Left ventricle myocardium inferior (tissue), 1 donor: Measurements from ENCODE around the gene HTR3A. TPM values are rescaled to one million over a fixed set of nuclear protein-coding genes. Genes with fewer than 3 reads are reported as not detected.

Experiments
- DNase-seq: peaks from one replicate; pipeline ENCODE4 v3.0.0-alpha.2; 2020
- H3K27ac ChIP-seq: fragments of 200-600 bp; replicated peaks from 2 replicates; pipeline ENCODE4 v1.8.0; 2021
- H3K27me3 ChIP-seq: fragments of 200-600 bp; 2 replicates; pipeline ENCODE4 v1.8.0; 2021; ENCODE audit warnings: low read depth
- H3K36me3 ChIP-seq: fragments of 200-600 bp; 2 replicates; pipeline ENCODE4 v1.8.0; 2021
- H3K4me1 ChIP-seq: fragments of 200-600 bp; 2 replicates; pipeline ENCODE4 v1.8.0; 2021
- H3K4me3 ChIP-seq: fragments of 200-600 bp; 2 replicates; pipeline ENCODE4 v1.8.0; 2021; ENCODE audit warnings: mild to moderate bottlenecking, moderate library complexity
- H3K9me3 ChIP-seq: fragments of 200-600 bp; replicated peaks from 2 replicates; pipeline ENCODE4 v1.8.0; 2021
- intact Hi-C: fragments of 100-400 bp; cut with micrococcal nuclease; formaldehyde crosslinking; loops from one replicate; pipeline ENCODE4 v1.11.0; 2022
- total RNA-seq: library from RNA; stranded (reverse); fragmentation: NEBNext Ultra II Directional; extraction: Animal tissue kit (Norgen Biotek cat#: 25700); gene quantifications from one replicate; pipeline ENCODE4 v1.2.1, GENCODE V29; 2021
- TF ChIP-seq, protein P1 (sequence below): fragments of 200-600 bp; IDR thresholded peaks from 2 replicates; pipeline ENCODE4 v1.8.0; 2021; ENCODE audit warnings: antibody characterized with exemption, mild to moderate bottlenecking, borderline replicate concordance
- donor health status: DM: no; HTN: yes; CAD: no; lungs with severe emphysema.

The HTR3A gene
- total RNA-seq, 1 donor from 2014 or later = not detected

DNA sequence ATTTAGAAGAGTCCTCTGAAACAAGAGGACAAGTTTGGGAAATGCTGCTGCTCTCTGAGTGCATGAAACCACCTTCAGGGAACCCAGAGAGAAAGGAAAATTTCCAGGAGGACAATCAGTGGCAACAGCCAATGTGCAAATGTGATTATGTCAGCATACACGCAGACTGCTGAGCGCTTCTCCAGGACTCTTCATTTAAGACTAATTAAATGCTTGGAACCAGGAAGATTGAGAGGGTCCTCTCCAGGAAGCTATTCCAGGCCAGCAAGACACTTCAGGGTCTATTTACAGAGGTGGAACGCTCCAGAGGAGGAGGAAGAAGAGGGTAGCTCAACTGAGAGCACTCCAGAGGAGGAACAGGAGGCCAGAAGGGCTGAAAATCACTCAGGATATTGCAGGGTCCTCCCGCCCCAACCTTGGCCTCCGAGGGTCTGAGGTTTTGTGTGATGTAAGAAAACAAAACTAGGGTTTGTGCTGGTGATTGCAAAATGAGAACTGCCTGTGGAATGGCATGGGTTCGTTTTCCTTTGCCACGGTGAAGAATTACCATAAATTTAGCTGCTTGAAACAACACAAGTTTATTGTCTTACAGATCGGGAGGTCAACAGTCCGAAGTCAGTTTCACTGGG lies 14.1 kb upstream of the HTR3A start:
- no peaks in the 10 kb centered on the region for H3K4me1 ChIP-seq
- intact Hi-C loops = no loop called here
- TF ChIP-seq, protein P1, sequence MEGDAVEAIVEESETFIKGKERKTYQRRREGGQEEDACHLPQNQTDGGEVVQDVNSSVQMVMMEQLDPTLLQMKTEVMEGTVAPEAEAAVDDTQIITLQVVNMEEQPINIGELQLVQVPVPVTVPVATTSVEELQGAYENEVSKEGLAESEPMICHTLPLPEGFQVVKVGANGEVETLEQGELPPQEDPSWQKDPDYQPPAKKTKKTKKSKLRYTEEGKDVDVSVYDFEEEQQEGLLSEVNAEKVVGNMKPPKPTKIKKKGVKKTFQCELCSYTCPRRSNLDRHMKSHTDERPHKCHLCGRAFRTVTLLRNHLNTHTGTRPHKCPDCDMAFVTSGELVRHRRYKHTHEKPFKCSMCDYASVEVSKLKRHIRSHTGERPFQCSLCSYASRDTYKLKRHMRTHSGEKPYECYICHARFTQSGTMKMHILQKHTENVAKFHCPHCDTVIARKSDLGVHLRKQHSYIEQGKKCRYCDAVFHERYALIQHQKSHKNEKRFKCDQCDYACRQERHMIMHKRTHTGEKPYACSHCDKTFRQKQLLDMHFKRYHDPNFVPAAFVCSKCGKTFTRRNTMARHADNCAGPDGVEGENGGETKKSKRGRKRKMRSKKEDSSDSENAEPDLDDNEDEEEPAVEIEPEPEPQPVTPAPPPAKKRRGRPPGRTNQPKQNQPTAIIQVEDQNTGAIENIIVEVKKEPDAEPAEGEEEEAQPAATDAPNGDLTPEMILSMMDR = no peak
- DNase-seq = no peak
- H3K9me3 ChIP-seq = no peaks in the 10 kb centered on the region
- H3K4me3 ChIP-seq = no peak overlapping the region
- H3K27me3 ChIP-seq = peaks cover 41% of the 10 kb centered on the region
- H3K36me3 ChIP-seq = no peaks in the 10 kb centered on the region
- no peak overlapping the region for H3K27ac ChIP-seq

DNA sequence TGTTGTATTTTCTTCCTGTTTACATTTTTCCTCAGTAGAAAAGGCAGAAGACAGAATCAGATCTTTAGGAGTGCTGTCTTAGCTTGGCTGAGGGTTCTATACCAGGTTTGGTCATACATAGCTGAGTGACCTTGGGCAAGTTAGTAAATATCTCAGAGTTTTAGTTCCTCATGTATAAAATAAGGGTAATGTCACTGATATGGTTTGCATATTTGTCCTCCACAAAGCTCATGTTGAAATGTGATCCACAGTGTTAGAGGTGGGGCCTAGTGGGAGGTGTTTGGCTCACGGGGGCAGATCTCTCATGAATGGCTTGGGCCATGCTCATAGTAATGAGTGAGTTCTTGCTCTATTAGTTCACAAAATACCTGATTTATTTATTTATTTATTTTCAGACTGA lies 7.5 kb upstream of the HTR3A start:
- DNase-seq = no peak

DNA sequence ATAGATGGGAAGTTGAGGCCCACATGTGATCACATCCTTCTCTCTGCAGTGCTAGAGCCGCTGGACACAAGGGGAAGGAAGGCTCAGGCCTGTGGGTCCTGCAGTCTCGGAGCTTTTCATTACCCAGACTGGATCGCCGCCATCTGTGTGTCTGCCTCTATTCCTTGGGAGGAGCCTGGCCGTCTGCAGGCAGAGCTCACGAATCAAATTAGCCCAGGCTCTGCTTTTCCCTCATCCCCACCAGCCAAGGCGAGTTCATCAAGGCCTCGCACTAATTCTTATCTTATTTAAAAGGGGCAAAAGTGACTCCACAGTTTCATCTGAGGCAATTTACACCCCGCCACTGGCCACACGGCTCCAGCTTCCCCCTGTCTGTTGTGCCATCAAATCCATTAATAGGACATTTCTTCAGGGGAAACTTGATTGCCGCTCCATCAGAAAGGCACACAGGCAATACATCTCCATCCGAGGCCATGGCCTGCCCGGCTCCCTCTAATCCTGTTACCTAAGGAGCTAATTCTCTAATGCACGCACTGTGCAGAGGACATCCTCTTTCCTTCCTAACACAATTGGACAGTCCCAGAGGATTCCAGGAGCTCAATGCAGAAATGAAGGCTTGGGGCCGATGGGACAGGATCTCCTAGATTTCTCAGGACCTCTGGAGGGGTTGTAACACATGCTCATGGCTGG lies 3.3 kb upstream of the HTR3A start:
- no peaks in the 10 kb centered on the region for H3K36me3 ChIP-seq
- intact Hi-C loops = no loop called here
- TF ChIP-seq, protein P1 = no peak

More for the DNA sequence above, 7.5 kb upstream of the HTR3A start:
- Histone ChIP-seq H3K9me3 (no peaks in the 10 kb centered on the region), H3K4me3 (no peak overlapping the region), H3K27ac (no peak overlapping the region), H3K36me3 (no peaks in the 10 kb centered on the region), H3K27me3 (peaks cover 33% of the 10 kb centered on the region), H3K4me1 (no peaks in the 10 kb centered on the region)
- TF ChIP-seq, protein P1 = no peak
- intact Hi-C loops = no loop called here

DNA sequence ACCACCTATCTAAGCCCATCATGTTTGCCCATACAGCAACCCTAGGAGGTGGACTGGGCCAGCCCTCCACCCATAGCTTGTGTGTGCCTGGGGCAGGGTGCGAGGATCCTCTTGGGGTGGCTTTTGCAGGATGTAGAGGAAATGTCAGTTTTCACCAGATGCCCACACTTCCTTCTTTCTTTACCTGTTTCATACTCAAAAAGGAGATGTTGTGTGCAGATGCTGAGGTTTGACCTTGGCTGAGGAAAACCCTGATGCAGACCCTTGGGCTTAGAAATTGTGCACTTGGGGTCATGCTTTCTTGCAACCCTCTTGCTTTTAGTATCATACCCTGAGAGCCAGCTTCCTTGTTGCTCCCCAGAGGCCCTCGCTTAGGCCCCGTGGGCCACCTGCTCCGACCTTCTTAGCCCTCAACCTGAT lies 2.2 kb downstream of the HTR3A start:
- no peak overlapping the region for H3K27ac ChIP-seq
- no peaks in the 10 kb centered on the region for H3K9me3 ChIP-seq
- peaks cover 12% of the 10 kb centered on the region for H3K4me1 ChIP-seq
- H3K27me3 ChIP-seq = peaks cover 60% of the 10 kb centered on the region
- DNase-seq = no peak
- no peak overlapping the region for H3K4me3 ChIP-seq
- intact Hi-C loops = no loop called here
- no peaks in the 10 kb centered on the region for H3K36me3 ChIP-seq
- TF ChIP-seq, protein P1 = no peak

More for the DNA sequence above, 3.3 kb upstream of the HTR3A start:
- H3K4me1 ChIP-seq = peaks cover 12% of the 10 kb centered on the region
- peaks cover 46% of the 10 kb centered on the region for H3K27me3 ChIP-seq
- H3K27ac ChIP-seq = no peak overlapping the region
- H3K4me3 ChIP-seq = no peak overlapping the region
- H3K9me3 ChIP-seq = no peaks in the 10 kb centered on the region
- DNase-seq = no peak

DNA sequence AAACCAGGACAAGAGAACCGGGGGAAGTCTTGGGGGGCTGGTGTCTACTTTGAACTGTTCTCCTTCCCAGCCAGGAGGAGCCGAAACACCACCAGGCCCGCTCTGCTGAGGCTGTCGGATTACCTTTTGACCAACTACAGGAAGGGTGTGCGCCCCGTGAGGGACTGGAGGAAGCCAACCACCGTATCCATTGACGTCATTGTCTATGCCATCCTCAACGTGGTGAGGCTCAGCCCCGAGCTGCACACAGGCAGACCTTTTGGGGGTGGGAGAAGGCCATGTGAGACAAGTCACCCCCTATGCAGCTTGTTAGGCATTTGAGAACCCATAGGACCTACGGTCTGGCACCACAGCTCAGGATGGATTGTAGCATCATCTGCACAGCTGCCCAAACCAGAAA lies 2.8 kb downstream of the HTR3A start:
- intact Hi-C loops = no loop called here
- DNase-seq = no peak
- TF ChIP-seq, protein P1 = no peak
- Histone ChIP-seq H3K27ac (no peak overlapping the region), H3K9me3 (no peaks in the 10 kb centered on the region), H3K36me3 (no peaks in the 10 kb centered on the region), H3K4me1 (peaks cover 12% of the 10 kb centered on the region), H3K27me3 (peaks cover 61% of the 10 kb centered on the region), H3K4me3 (no peak overlapping the region)
